PC-9 (cell line): ENCODE measurements around the gene COX11.

Experiments used
- CTCF ChIP-seq: fragments of 200-600 bp; sonication (generic); conservative IDR thresholded peaks from 2 replicates; pipeline ENCODE4 v1.6.1; 2017; ENCODE audit warnings: mixed run types, antibody characterized with exemption, mild to moderate bottlenecking, moderate library complexity
- EZH2 ChIP-seq: fragments of 200-600 bp; sonication (generic); IDR thresholded peaks from 2 replicates; pipeline ENCODE4 v1.8.0; 2017; ENCODE audit warnings: antibody characterized with exemption, low read depth

DNA sequence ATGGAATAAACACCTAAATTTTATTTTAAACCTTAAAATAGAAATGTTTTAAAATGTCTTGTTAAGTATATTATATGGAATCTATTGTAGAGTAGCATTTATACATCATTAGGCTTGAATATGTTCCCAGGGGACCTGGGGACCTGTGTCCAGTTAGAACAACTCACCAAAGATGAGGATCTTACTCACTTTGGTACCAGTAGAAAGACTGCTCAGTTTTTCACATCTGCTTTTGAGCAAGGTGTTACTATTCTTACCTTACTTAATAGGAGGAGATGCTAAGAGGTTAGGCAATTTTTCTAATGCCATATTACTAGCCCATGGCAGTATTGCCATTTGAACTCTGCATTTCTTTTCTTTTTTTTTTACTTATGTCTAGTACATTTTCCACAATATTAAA is 14.8 kb upstream of the COX11 start:
- TF ChIP-seq CTCF, result no peak
- no peak for TF ChIP-seq EZH2
